NCI-H2171 treated with DMSO at 0.1 percent for 48 hours (cell line): ENCODE data around the gene GPM6B.

Source experiments
- DNase-seq: peaks from one replicate; lab custom pipeline; 2025; lab: John Stamatoyannopoulos, UW

GPM6B gene

GRCh38 chrX:13816643-13817627 lies at the start of gene GPM6B:
GPM6B (minus strand) TSS chrX:13817093; CDS start chrX:13816904, 189 bp downstream.
- peak; percentile 54 for DNase-seq

- no peak for DNase-seq
Measured at GRCh38 chrX:13864264-13864663, 47.4 kb upstream of the GPM6B start.

- DNase-seq, result no peak
Measured at GRCh38 chrX:13863324-13863723, 46.4 kb upstream of the GPM6B start.

- no peak for DNase-seq
Measured at GRCh38 chrX:13859724-13860123, 42.8 kb upstream of the GPM6B start.

DNA sequence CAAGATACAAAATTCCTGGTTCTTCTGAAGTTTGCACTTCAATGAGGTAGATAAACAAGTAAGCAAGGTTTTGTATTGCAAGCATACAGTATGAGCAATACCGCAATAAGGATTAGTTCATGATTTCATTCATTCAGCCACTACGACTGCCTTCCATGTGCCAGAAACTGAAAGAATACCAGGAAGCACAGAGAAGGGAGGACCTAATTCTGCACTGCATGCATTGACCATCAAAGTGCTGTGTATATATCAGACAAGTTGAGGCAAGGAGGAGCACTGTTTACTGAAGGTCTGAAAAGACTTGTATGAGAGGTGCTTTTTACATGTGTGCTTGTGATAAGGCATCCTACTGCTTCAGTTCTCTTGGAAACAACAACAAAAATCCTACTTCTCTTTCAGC lies 40.9 kb upstream of the GPM6B start:
- no peak for DNase-seq

DNA sequence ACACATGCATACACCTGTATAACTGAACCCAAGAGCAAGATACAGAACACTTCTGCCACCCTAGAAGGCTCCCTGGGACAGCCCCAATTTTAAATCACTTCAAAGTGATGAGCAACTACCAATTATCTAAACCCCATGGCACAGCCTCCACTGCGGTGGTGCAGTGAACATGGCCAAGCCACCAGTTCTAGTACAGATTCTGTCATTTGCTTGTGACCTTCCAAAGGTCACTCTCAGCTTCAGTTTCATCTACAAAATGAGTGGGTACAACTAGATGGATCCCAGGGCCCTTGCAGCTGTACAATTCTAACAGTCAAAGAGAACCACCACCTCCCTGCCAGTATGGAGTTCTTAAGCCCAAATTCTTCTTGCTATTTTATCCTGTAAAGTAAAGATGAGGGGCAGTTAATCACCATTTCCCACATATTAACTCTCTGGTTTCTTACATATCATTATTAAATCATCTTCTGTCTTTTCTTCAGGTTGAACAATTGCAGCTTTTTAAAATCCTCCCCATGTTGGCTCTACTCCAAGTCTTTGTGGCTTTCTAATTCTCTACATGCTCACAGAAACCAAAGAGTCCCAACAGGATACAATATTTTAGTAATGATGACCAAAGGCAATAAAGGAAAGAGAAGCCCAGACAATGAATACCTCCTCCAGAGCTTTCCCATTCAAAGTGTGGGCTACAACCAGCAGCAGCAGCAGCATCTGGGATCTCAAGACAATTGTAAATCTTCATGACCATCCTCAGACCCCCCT lies 39.0 kb upstream of the GPM6B start:
- DNase-seq, result no peak

DNA sequence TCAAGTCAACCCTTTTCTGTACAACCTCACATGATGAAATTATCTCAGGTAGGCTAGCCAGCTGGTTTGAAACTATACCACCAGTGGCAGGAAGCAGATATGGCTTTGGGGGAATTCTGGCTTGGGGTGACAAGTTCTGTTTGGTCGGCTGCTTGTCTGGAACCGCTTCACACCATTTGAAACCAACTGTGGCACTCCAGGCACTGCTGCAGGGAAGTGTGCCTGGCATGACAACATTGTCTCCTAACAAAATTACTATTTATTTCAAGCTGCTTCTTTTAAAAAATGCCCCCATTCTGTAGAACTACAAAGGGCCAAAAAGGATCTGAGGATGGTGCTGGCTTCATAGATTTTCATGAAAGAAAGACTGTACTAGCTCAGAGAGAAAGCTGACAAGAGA lies 37.1 kb upstream of the GPM6B start:
- no peak for DNase-seq

GRCh38 chrX:13852001-13852695 lies 35.3 kb upstream of the GPM6B start:
- no peak for DNase-seq

GRCh38 chrX:13845721-13846378 lies 29.0 kb upstream of the GPM6B start:
- no peak for DNase-seq

- DNase-seq, result no peak
Measured at GRCh38 chrX:13843150-13843721, 26.3 kb upstream of the GPM6B start.

GRCh38 chrX:13840121-13840520 lies 23.2 kb upstream of the GPM6B start:
- DNase-seq, result no peak

GRCh38 chrX:13837290-13837745 lies 20.4 kb upstream of the GPM6B start:
- no peak for DNase-seq

DNA sequence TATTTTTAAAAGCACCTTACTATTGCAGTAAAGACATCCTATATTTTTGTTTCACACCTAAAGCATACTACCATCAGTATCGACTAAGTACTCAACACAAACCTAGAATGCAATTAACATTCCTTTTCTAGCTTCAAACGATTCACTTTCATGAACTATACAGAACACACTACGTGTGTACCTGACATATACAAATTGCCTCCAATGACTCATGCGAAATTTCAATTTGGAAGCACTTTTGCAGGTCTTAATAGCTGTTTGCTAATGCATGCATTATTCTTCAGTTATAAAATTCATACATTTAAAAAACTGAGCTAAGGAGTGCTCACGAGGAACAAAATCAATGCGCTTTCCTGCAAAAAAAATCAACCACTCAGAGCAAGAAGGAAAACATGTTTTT lies 19.7 kb upstream of the GPM6B start:
- no peak for DNase-seq

DNA sequence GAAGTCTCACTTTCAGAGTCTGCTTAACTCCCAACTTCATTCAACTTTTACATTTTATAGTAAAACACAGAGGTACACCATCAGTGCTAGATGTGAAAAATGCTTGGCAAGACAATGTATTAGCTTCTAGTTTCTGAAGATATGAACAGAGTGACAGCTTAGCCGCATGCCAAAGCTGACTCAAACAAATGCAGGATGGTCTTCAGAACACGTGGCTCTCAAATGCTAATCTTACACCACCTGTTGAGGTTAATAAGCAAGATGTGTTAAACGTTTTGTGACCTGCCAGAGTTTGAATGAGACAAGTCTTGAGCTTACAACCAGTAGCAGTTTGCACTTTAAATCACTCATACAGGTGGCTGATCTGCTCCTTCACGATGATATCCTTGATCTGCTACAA lies 18.9 kb upstream of the GPM6B start:
- DNase-seq, result no peak

- no peak for DNase-seq
Measured at GRCh38 chrX:13834355-13834754, 17.5 kb upstream of the GPM6B start.

GRCh38 chrX:13829983-13830382 lies 13.1 kb upstream of the GPM6B start:
- DNase-seq, result no peak

- no peak for DNase-seq
Measured at GRCh38 chrX:13828392-13828791, 11.5 kb upstream of the GPM6B start.

- no peak for DNase-seq
Measured at GRCh38 chrX:13827298-13828090, 10.6 kb upstream of the GPM6B start.

DNA sequence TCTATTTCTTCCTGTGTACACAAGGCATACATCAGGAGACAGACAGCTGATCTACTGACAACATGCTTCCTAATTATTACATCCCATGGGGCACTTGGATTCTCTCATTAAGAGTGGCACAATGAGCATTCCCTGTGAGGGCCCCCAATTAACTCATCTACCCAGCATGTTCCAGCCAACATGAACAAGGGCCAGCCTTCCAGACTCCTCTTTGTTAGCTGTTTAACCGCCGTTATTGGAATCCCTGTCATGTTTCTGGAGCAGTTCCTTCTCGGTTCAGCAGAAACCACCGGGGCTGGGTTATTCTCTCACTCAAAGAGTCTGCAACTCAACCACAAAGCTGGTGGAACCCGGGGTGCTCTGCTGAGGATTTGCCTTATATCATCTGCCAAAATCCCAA lies 9.9 kb upstream of the GPM6B start:
- DNase-seq, result peak; percentile 27

GRCh38 chrX:13825178-13825762 lies 8.4 kb upstream of the GPM6B start:
- peak; percentile 7 for DNase-seq
